Activated gamma-delta T cell (primary cell): ENCODE data around the gene IGF1R.

Source experiments
- DNase-seq: peaks from one replicate; lab custom pipeline; 2025; lab: John Stamatoyannopoulos, UW

The IGF1R gene

DNA sequence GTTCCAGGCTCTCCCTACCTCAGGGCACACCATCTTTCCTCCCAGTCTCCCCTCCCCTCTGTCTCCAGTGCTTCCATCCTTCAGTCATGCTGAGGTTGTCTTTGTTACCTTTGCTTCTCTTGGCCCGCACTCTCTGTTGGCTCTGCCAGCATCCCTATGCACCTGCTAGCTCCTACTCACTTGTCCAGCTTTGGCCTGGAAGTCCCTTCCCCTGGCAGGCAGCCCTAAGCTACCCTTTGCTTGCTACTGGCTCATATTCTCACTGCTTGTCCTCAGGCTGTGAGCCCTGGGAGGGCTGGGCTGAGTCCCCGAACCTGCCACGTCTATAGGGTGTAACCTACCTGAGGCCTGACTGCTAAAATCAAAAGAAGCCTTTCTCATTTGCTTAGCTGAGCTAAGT is 236.6 kb downstream of the IGF1R start:
- no peak for DNase-seq

DNA sequence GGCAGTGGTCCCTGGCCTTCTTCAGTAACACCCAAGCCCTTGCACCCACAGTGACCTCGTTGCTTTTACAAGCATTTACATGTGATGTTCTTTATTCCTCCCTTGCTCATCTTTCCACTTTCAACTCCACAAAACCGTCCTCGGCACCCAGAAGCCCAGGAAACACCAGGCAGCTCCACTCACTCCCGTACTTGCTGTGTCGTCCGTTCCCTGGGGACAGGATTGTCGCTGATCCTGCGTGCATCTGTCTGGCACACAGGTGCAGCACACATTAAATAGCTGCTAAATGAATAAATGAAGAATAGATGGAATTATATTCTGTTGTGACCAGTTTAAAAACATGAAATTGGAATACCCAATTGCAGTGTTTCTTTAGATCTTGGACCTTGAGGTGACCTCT is 239.6 kb downstream of the IGF1R start:
- no peak for DNase-seq

DNA sequence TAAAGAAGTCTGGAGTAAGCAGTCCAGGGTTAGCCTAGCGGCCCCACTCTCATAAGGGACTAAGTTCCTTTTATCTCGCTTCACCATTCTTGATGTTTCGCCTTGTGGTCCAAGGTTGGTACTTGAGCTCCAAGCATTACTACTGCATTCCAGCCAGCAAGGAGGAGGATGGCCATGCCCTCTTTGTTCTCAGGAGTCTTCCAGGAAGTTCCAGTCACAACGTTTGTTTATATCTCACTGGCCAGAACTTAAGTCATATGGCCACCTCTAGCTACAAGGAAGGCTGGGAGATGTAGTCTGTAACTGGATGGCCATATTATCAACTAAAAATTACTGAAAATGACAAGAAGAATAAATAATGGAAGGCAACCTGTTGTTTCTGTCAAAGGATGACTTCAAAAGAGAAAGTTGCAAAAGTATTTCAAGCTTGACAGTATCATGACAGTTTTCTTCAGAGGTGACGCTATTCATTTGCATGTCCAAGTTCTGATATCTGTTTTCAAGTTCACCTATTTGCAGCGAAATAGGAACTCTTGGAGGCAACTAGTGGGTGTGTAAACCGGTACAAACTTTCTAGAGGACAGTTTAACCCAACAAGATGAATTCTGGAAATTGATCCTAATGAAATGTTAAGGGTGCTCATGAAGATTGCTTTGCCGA is 240.6 kb downstream of the IGF1R start:
- DNase-seq, result no peak

DNA sequence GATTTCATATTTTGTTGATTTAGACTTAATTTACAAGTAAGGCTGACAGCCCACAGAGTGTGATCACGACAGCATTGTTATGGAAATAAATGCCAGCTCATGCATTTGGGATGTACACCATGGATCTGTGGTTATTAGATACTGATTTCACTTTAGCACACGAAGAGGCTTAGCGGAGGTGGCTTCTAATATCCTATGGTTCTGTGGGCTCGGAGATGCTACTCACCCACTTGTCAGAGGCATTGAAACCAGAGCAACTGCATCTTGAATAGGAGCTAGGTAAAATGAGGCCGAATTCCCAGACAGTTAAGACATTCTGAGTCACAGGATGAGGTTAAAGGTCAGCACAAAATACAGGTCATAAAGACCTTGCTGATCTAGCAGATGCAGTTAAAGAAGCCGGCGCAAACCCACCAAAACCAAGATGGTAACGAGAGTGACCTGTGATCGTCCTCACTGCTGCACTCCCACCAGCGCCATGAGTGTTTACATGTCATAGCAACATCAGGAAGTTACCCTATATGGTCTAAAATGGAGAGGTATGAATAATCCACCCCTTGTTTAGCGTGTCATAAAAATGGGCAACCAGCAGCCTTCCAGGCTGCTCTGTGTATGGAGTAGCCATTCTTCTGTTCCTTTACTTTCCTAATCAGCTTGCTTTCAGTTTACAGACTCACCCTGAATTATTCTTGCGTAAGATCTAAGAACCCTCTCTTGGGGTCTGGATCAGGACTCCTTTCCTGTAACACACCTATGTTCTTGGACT is 241.8 kb downstream of the IGF1R start:
- DNase-seq, result no peak

DNA sequence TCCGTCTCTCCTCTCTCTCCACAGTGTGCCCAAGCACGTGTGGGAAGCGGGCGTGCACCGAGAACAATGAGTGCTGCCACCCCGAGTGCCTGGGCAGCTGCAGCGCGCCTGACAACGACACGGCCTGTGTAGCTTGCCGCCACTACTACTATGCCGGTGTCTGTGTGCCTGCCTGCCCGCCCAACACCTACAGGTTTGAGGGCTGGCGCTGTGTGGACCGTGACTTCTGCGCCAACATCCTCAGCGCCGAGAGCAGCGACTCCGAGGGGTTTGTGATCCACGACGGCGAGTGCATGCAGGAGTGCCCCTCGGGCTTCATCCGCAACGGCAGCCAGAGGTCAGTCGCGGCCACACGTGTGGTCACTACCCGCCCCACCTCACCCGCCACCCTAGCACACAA is 243.0 kb downstream of the IGF1R start:
- no peak for DNase-seq

DNA sequence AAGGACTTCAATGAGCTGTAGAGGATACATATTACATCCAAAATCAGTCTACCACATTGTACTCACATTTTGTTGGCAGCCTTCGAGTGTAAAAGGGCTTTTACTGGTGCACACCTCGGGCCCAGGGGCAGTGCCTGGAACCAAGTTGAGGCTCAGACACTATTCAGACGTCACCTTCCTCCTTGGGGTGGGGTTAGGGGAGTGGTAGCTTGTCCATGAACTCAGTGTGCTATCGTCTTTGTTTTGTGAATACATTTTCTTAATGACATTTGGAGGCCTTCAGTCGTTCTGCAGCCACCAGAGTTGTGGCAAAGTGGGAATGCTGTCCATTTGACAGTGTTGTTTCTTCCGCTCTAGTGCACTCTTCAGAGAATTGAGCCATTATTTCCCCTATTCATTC is 245.1 kb downstream of the IGF1R start:
- no peak for DNase-seq

DNA sequence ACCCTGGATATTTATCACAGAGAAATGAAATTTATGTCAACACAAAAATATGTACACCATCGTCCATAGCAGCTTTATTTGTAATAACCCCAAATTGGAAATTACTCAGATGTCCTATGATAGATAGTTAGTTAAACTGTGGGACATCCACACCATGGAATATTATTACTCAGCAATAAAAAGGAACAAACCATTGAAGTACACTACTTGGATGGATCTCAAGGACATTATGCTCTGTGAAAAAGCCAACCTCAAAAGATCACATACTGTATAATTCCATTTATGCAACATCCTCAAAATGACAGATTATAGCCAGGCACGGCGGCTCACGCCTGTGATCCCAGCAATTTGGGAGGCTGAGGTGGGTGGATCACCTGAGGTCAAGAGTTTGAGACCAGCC is 246.0 kb downstream of the IGF1R start:
- DNase-seq, result no peak

DNA sequence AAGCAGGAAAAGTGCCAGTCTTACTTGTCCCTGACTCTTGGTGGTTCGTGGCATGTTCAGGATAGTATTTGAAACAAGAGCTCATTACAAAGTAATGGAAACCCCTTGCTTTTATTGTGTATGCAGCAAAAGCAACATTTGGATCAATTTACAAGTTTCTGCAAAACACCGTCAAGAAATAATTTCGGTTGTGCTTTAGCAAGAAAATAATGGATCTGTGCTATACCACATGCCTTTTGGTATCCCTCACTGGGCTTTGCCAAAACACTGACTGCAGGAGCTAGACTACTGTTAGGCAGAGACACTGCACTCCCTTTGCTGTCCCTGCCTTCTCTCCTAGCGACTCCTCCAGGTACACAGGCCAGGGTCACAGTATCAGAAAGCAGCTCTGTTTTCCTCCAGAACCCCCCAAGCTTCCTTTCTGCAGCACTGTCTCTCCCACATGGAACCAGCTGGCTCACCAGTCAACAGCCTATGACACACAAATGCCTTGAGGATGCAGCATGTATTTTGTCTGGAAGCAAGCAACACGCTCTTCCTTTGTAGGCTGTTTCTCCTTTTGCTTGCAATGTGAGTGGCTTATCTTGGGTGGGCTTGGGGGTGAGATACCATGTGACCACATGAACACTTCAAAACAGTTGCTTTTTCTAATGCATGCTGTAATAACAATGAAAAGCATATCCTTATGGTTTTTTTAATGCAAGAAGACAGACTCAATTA is 247.8 kb downstream of the IGF1R start:
- no peak for DNase-seq

DNA sequence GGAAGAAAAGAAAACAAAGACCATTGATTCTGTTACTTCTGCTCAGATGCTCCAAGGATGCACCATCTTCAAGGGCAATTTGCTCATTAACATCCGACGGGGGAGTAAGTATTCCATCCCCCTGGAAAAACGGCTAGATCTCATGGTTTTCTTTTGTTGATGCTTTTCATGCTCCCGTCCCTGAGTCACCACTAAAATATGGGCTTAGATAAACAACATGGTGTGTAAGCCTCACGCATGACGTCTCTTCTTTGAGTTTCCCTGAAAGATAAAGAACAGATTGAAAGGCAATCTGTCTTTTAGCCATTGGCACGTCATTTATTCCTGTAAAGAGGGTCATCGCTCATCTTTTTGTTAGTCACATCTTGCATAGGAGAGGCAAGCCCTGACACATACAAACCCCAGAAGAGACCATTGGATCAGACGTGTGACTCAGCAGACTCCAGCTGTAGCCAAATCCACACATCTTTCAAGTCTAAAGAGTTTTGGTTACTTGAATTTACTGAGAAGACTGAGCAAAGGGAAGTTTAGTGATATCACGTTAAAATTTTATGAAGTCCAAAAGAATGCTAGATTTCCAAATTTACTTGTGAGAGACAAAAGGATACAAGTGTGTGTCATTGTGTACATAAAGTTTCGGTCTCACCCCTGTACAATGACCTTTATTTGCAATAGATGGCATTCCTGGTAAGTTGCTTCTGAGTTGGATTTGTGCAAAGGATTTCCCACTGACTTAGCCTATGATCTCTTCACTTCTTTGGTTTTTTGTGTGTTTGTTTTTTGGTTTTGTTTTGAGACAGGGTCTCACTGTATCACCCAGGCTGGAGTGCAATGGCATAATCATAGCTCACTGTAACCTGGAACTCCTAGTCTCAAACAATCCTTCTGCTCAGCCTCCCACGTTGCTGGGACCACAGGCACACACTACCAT is 248.7 kb downstream of the IGF1R start:
- DNase-seq, result no peak

DNA sequence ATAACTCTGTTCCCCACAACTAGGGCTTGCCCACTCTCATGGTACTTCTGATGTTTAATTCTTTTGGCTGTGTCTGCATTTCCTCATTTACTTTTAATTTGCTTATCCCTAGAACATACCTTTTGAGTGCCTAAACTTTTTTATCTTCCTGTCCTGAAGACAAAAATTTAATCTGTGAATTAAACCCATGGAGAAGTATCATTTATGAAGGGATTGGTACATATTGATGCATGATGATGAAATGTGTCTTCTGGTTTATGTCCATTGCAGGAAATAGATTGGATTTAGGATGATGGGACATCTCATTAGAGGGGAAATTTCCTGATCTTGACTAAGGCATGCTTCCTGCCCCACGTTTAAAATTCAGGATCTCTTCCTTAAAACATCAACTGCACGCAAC is 249.8 kb downstream of the IGF1R start:
- no peak for DNase-seq

DNA sequence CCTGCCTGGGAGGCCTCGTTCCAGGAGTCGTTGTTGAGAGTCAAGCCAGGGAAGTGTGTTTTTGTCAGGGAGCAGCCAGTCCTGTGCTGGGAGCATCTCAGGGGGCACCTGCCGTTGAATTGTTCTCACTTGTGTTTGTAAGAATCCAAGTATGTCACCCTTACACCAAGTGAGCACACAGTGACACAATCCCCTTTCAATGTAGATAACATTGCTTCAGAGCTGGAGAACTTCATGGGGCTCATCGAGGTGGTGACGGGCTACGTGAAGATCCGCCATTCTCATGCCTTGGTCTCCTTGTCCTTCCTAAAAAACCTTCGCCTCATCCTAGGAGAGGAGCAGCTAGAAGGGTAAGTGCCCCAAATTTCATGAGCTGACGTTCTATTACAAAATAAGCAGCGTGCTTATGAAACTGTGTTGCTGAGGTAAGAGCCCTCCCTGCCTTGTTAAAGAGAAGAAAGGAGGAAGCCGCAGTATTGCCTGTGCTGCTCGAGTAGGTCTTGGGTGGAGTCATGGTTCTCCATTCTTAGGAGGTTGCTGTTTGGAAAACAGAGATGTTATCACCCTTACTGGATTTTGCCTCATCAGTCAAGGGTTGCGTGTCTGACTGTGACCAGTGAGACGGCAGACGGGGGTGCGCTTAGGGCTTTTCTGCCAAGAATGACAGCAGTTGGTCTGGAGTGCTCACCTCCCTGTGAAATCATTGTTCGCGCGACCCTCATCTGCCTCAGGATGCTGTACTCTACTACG is 251.1 kb downstream of the IGF1R start:
- DNase-seq, result no peak

DNA sequence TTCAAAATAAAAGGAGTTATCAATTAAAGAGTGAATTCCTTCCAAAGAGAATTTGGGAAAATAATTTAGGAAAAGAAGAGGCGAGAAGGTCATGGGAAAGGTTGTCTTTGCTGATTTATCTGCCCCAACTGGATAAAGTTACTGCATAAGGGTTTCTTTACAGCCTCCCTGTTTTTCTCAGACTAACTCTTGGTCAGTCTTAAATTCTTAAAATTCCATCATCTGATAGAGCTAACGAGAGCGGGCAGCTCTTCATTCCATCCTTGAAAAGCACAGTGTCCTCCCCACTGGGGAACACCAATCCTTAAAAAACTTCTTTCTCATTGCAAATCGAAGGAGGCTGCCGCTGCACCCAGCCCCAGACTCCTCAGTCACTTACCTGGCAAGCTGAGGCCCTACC is 252.0 kb downstream of the IGF1R start:
- no peak for DNase-seq

DNA sequence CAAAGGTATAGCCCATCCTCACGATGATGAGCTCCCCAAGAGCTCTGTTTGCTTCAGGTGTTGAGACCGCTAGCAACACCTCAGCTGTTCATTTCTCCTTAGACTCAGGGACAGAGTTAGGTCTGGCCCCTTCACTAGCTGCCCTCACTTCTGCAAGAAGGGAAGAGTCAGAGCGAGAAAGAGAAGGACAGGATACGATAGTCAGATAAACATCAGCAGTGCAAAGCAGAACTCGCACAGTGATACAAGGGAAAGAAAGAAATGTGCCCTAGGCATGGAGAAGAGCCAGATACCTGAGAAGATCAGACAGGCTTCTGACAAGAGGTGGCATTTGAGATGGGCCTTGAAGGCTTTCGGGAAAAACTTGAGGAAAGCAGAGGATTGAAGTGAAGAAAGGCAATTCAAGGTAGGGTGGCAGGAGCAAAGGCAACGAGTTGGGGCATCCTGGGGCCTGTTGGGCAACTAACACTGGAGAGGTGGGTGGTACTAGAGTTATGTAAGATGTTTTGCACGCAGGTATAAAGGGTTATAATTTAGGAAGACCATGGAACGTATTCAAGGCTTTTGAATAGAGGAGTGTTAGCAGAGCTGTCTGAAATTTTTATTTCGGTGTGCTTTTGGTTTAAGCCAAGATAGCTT is 253.2 kb downstream of the IGF1R start:
- no peak for DNase-seq

DNA sequence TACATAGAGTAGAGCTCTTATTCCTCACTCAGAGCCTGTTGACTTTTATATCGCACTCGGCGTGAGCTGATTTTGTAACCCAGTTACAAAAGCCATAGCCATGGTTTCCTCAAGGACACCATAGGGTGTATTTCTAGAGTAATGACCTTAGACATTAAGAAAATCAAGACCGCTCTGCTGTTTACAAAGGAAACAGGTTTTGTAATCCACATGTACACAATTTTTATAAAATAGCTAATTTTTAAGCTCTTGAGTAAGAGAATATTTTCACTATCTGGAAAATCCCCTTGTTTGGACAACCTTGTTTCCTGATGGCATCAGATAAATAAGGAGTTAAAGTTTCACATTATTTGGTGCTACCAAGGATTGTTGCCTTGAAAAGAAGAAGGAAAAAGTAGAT is 254.6 kb downstream of the IGF1R start:
- DNase-seq, result no peak

DNA sequence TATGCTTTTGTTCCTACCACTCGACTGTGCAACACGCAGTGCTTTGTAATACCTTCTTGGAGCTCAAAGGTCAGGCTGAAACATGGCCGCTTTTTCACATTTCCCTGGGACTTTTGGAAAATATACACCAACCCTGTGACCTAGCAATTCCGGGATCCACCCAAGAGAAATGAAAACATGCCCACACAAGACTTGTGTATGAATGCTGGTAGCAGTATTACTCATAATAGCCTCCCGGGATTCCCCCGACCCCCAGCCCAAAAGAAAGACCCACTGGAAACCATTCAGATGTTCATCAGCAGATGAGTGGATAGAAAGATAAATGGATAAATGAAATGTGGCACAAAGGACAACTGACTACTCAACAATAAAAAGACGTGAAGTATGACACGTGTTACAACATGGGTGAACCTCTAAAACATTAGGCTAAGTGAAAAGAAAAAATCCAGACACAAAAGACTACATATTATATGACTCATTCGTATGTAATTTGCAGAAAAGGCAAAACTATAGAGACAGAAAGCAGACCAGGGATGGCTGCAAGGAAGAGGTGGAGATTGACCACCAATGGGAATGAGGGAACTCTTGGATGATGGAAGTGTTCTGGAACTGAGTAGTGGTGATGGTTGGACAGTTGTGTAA is 255.2 kb downstream of the IGF1R start:
- DNase-seq, result no peak

DNA sequence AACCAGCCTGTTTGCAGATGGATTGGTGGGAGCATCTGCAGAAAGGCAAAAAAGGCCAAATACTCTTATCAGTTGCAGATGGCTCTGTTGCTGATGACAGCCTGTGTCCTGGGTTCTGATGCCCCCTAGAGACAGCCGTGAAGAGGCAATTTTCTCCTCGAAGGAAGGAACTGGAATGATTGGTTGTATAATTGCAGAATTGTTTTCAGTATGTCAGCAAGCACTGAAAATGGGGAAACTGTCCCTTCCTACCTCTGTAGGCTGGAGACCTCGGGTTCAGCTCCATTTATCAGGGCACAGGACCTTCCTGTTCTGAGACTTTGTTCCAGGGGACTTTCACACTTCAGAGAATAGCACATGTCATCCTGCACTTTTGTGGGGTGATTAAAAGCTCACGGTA is 256.2 kb downstream of the IGF1R start:
- DNase-seq, result no peak

DNA sequence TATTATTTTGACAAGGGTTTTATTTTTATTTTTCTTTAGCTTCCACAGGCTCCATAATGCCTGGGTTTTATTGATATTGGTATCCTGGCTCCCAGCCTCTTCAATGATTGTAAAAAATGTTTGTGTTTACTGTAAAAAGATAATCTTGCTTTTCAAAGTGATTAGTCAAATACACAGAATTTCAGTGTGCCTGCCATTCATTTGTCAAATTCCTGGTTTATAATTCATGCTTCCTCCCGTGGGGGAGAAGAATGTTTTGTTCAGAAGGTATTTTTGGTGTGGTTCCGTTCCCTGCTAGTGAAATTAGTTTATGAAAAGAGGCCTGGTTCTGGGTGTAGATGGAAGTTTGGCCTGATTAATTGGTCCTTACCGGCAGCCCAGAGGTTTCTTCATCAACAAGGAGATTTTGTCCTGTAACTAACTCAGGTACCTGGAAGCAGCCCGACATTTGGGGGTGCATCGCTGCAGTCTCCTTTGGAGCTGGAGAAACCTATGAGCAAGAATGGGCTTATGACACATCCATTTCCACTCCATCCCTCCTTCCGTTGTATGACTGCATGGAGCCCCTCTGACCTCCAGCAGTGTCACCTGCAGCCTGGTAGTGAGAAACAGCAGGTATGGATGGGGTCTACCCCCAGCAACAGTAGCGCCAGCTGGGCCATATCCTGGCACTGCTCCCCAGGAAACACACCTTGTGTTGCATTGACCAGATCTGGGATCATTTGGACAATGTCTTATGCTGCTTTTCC is 257.8 kb downstream of the IGF1R start:
- DNase-seq, result no peak

DNA sequence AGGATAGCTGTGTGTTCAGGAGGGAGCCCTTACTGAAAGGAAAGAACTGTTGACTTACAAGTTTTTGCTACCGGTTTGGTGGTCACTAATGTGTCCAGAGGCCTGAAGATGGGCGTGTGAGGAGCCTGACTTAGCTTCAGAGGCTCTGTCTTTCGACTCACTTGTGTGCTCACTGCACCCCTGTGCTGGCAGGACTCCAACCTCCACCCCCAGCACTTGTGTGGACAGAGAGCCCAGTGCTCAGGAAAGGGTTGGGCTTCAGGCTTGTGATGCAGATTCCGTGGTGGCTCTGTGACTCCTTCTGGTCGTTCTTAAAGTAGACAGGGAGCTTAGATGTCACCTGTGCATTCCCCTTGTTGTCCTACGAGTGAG is 258.4 kb downstream of the IGF1R start:
- no peak for DNase-seq

DNA sequence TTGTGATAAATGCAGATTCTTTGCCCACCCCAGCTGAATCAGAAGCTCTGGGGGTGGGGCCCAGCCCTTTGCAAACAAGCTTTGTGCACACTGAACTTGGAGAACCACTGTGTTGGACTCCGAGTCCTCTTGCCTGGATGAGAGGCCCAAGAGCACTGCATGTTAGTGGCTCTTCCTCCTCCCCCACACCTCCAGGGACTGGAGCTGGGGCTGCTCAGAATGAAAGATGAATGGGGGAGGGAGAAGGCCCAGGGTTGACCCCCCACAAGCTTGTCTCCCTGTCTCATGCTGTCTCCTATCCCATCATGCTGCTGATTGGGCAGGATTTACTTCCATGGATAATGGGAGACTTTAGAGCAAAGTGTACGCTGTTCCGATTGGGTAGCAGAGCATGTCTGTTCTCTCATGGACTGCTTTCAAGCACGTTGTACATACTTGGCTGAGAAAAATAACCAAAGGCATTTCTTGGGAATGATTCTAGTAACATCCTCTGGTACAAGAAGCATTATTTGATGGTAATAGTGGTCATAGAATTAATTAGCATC is 259.7 kb downstream of the IGF1R start:
- no peak for DNase-seq
